A549 (cell line): ENCODE measurements around the gene OBSCN.

ENCODE experiments used
- CTCF ChIP-seq: fragments of >200 bp; sonication (Bioruptor Twin); formaldehyde crosslinking; IDR thresholded peaks from 3 replicates; pipeline ENCODE4 v1.5.1; 2016
- HOXA7 ChIP-seq: fragments of 250-450 bp; sonication (Bioruptor Pico); IDR thresholded peaks from 2 replicates; pipeline ENCODE4 v1.5.0; 2020; ENCODE audit warnings: mild to moderate bottlenecking, moderate library complexity
- POLR2A ChIP-seq: IDR thresholded peaks from 2 replicates; pipeline ENCODE4 v1.6.1; 2012; ENCODE audit warnings: mild to moderate bottlenecking, low read length
- USF2 ChIP-seq: fragments of 450-650 bp; IDR thresholded peaks from 2 replicates; pipeline ENCODE4 v1.6.1; 2014; ENCODE audit warnings: antibody characterized with exemption

- no peak for TF ChIP-seq USF2
- no peak for TF ChIP-seq HOXA7 (CRISPR knock-in tag)
- no peak for TF ChIP-seq POLR2A
- TF ChIP-seq CTCF: no peak
Observed at GRCh38 chr1:228353601-228354371, 145.9 kb downstream of the OBSCN start.
